ENCODE results near the gene REM2.
"Not testable (repeated sequence)": the region's sequence is repeated elsewhere in the genome, so short reads cannot be mapped to it uniquely, and the experiment has no call there.

- TF ChIP-seq EZH2 (IDR thresholded peaks at IDR 0.05; ENCODE audit: borderline replicate concordance, low read depth, low read length, poor library complexity, severe bottlenecking); CTCF (conservative IDR thresholded peaks at IDR 0.05; ENCODE audit: low read depth, low read length): not testable (repeated sequence)
Observed at GRCh38 chr14:22854296-22854695, 28.7 kb upstream of the REM2 start.
